ENCODE data around the gene BLVRA.

The BLVRA gene

GRCh38 chr7:43768887-43769272 lies 10.4 kb downstream of the BLVRA start:
- TF ChIP-seq, protein P1, sequence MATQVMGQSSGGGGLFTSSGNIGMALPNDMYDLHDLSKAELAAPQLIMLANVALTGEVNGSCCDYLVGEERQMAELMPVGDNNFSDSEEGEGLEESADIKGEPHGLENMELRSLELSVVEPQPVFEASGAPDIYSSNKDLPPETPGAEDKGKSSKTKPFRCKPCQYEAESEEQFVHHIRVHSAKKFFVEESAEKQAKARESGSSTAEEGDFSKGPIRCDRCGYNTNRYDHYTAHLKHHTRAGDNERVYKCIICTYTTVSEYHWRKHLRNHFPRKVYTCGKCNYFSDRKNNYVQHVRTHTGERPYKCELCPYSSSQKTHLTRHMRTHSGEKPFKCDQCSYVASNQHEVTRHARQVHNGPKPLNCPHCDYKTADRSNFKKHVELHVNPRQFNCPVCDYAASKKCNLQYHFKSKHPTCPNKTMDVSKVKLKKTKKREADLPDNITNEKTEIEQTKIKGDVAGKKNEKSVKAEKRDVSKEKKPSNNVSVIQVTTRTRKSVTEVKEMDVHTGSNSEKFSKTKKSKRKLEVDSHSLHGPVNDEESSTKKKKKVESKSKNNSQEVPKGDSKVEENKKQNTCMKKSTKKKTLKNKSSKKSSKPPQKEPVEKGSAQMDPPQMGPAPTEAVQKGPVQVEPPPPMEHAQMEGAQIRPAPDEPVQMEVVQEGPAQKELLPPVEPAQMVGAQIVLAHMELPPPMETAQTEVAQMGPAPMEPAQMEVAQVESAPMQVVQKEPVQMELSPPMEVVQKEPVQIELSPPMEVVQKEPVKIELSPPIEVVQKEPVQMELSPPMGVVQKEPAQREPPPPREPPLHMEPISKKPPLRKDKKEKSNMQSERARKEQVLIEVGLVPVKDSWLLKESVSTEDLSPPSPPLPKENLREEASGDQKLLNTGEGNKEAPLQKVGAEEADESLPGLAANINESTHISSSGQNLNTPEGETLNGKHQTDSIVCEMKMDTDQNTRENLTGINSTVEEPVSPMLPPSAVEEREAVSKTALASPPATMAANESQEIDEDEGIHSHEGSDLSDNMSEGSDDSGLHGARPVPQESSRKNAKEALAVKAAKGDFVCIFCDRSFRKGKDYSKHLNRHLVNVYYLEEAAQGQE (IDR thresholded peaks at IDR 0.05; ENCODE audit: low read depth), result no peak
- no peak for TF ChIP-seq CEBPB (IDR thresholded peaks at IDR 0.05)

GRCh38 chr7:43769281-43769680 lies 10.8 kb downstream of the BLVRA start:
- TF ChIP-seq EGR1 (IDR thresholded peaks at IDR 0.05) (no peak), YY1 (IDR thresholded peaks at IDR 0.05; ENCODE audit: low read depth) (no peak), RAD21 (IDR thresholded peaks at IDR 0.05; ENCODE audit: low read depth) (no peak), TEAD4 (IDR thresholded peaks at IDR 0.05) (no peak), MAX (IDR thresholded peaks at IDR 0.05) (no peak), CREB1 (IDR thresholded peaks at IDR 0.05; ENCODE audit: low read depth) (no peak), USF1 (IDR thresholded peaks at IDR 0.05) (no peak), TAF1 (IDR thresholded peaks at IDR 0.05; ENCODE audit: low read depth) (no peak), EP300 (IDR thresholded peaks at IDR 0.05; ENCODE audit: borderline replicate concordance) (no peak), TCF12 (IDR thresholded peaks at IDR 0.05; ENCODE audit: low read depth) (no peak), NFIC (IDR thresholded peaks at IDR 0.05) (no peak), CEBPB (IDR thresholded peaks at IDR 0.05) (no peak), ZBTB7A (IDR thresholded peaks at IDR 0.05; ENCODE audit: low read depth) (no peak), FOXM1 (IDR thresholded peaks at IDR 0.05; ENCODE audit: borderline replicate concordance, low read depth) (no peak)
- TF ChIP-seq, protein P1 (IDR thresholded peaks at IDR 0.05; ENCODE audit: low read depth), result no peak

GRCh38 chr7:43769791-43770465 lies 11.4 kb downstream of the BLVRA start:
- TF ChIP-seq ZBTB7A (IDR thresholded peaks at IDR 0.05; ENCODE audit: low read depth), result no peak
- TF ChIP-seq CREB1 (IDR thresholded peaks at IDR 0.05; ENCODE audit: low read depth), result no peak
- no peak for TF ChIP-seq TAF1 (IDR thresholded peaks at IDR 0.05; ENCODE audit: low read depth)
- no peak for TF ChIP-seq EGR1 (IDR thresholded peaks at IDR 0.05)
- TF ChIP-seq EP300 (IDR thresholded peaks at IDR 0.05; ENCODE audit: borderline replicate concordance), result no peak
- TF ChIP-seq TCF12 (IDR thresholded peaks at IDR 0.05; ENCODE audit: low read depth), result no peak
- no peak for TF ChIP-seq NFIC (IDR thresholded peaks at IDR 0.05)
- no peak for TF ChIP-seq YY1 (IDR thresholded peaks at IDR 0.05; ENCODE audit: low read depth)
- no peak for TF ChIP-seq TEAD4 (IDR thresholded peaks at IDR 0.05)
- no peak for TF ChIP-seq MAX (IDR thresholded peaks at IDR 0.05)
- no peak for TF ChIP-seq USF1 (IDR thresholded peaks at IDR 0.05)
- TF ChIP-seq RAD21 (IDR thresholded peaks at IDR 0.05; ENCODE audit: low read depth), result no peak

DNA sequence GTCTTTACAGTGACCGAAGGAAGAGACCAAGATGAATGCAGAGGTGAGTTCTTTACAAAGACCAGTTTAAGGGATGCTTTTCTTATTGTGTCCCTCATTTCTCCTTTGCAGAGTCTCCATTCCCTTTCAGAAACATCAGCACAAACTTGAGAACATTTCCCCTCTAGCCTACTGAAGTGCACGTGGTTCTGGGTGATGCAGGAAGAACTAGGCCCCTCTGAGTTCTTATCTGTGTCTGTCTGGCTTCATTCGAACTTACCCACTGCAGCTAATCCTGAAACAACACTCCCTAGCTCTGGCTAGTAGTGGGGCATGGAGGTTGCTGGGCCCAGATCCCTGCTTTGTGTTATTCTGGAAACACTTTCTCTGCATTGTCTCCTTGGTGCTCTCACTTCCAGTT lies 12.6 kb downstream of the BLVRA start:
- TF ChIP-seq MAX (IDR thresholded peaks at IDR 0.05), result no peak
- TF ChIP-seq YY1 (IDR thresholded peaks at IDR 0.05; ENCODE audit: low read depth), result no peak
- TF ChIP-seq, protein P1 (IDR thresholded peaks at IDR 0.05; ENCODE audit: low read depth), result no peak
- no peak for TF ChIP-seq CEBPB (IDR thresholded peaks at IDR 0.05)
- no peak for TF ChIP-seq TAF1 (IDR thresholded peaks at IDR 0.05; ENCODE audit: low read depth)
- TF ChIP-seq EP300 (IDR thresholded peaks at IDR 0.05; ENCODE audit: borderline replicate concordance), result no peak
- no peak for TF ChIP-seq TEAD4 (IDR thresholded peaks at IDR 0.05)
- no peak for TF ChIP-seq CREB1 (IDR thresholded peaks at IDR 0.05; ENCODE audit: low read depth)
- TF ChIP-seq FOXM1 (IDR thresholded peaks at IDR 0.05; ENCODE audit: borderline replicate concordance, low read depth), result no peak
- no peak for TF ChIP-seq ZBTB7A (IDR thresholded peaks at IDR 0.05; ENCODE audit: low read depth)
- TF ChIP-seq TCF12 (IDR thresholded peaks at IDR 0.05; ENCODE audit: low read depth), result no peak
- TF ChIP-seq NFIC (IDR thresholded peaks at IDR 0.05), result no peak
- no peak for TF ChIP-seq RAD21 (IDR thresholded peaks at IDR 0.05; ENCODE audit: low read depth)
- TF ChIP-seq EGR1 (IDR thresholded peaks at IDR 0.05), result no peak
- no peak for TF ChIP-seq USF1 (IDR thresholded peaks at IDR 0.05)
